ENCODE measurements around the gene ERG.

GRCh38 chr21:38376693-38377092 is 121.6 kb downstream of the ERG start:
- TF ChIP-seq CTCF (IDR thresholded peaks at IDR 0.05; ENCODE audit: low read depth, low read length, missing input control) (no peak), MAX (IDR thresholded peaks at IDR 0.05) (no peak), JUND (IDR thresholded peaks at IDR 0.05) (no peak), GABPA (IDR thresholded peaks at IDR 0.05 in 1 of 2, conservative IDR thresholded peaks at IDR 0.05 in 1 of 2) (no peak), TAF1 (conservative IDR thresholded peaks at IDR 0.05) (no peak), RAD21 (IDR thresholded peaks at IDR 0.05) (no peak), ZBTB33 (IDR thresholded peaks at IDR 0.05) (no peak), EGR1 (IDR thresholded peaks at IDR 0.05; ENCODE audit: low read depth in 2 of 2) (no peak), FOXA2 (IDR thresholded peaks at IDR 0.05) (no peak), SP1 (IDR thresholded peaks at IDR 0.05) (no peak), YY1 (IDR thresholded peaks at IDR 0.05) (no peak), REST (IDR thresholded peaks at IDR 0.05) (no peak)
